Measurements from ENCODE around the gene MIX23. TPM values are rescaled to one million over a fixed set of nuclear protein-coding genes. Genes with fewer than 3 reads are reported as not detected.

The MIX23 gene
- total RNA-seq, 1 experiment from 2014 or later: 80.6 TPM

DNA sequence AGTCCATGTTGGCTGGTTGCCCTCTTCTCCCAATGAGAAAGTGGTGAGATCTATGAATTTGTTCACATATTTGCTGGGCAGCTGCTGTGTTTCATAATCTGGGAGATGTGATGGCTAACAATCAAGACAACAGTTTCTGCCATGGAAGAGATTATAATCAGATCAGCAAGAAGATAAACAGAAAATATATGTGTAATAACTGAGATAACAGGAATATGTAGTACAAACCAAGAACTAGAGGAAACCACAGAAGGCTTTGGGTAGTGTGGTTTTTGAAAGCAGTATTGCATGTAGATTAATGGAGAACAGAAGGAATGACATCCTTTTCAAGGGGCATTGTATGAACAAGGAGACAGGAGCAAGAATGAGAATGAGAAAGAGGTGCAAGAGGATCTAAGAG lies 70.2 kb downstream of the MIX23 start:
- Histone ChIP-seq H3K18ac (ENCODE audit: insufficient read length, low read depth, low read length) (no peak overlapping the region), H2AK5ac (ENCODE audit: insufficient read length, low read length) (no peak overlapping the region), H2BK120ac (ENCODE audit: low read depth, low read length, poor library complexity, severe bottlenecking) (no peak overlapping the region), H4K91ac (ENCODE audit: insufficient read length, low read depth, low read length) (no peak overlapping the region), H3K23me2 (ENCODE audit: insufficient read length, low read depth, low read length, poor library complexity, severe bottlenecking) (no peaks in the 10 kb centered on the region), H3K27me3 (ENCODE audit: insufficient read depth, low read length) (no peaks in the 10 kb centered on the region), H3K23ac (ENCODE audit: insufficient read length, low read depth, low read length) (no peak overlapping the region), H3K4me2 (ENCODE audit: insufficient read depth, insufficient read length, low read length) (no peak overlapping the region), H3T11ph (ENCODE audit: low read length) (no peak overlapping the region), H2AFZ (ENCODE audit: low read length) (no peak overlapping the region), H3K79me1 (ENCODE audit: insufficient read depth, low read depth, low read length, poor library complexity, severe bottlenecking) (no peaks in the 10 kb centered on the region), H2BK20ac (ENCODE audit: low read depth, low read length, poor library complexity, severe bottlenecking) (no peak overlapping the region), H2BK12ac (ENCODE audit: insufficient read length, low read depth, low read length) (no peak overlapping the region), H4K20me1 (ENCODE audit: control insufficient read depth, insufficient read depth, insufficient read length) (no peaks in the 10 kb centered on the region), H4K5ac (ENCODE audit: insufficient read length, low read depth, low read length) (no peak overlapping the region), H2BK15ac (ENCODE audit: low read depth, low read length) (no peak overlapping the region), H3K9ac (ENCODE audit: extremely low read depth, insufficient read length, low read length) (no peak overlapping the region), H3K56ac (ENCODE audit: insufficient read length, low read depth, low read length) (no peak overlapping the region), H3K27ac (ENCODE audit: insufficient read length, low read depth, low read length) (no peak overlapping the region), H3K4me1 (ENCODE audit: insufficient read depth, low read length) (no peaks in the 10 kb centered on the region), H2BK5ac (ENCODE audit: insufficient read length, low read length) (no peak overlapping the region), H3K14ac (ENCODE audit: insufficient read depth, low read length) (no peak overlapping the region), H3K4ac (ENCODE audit: low read depth, low read length) (no peak overlapping the region), H4K8ac (replicated peaks; ENCODE audit: insufficient read length, low read depth, low read length) (no peak overlapping the region), H3K9me3 (ENCODE audit: control insufficient read depth, low read depth, low read length) (no peaks in the 10 kb centered on the region), H3K79me2 (ENCODE audit: insufficient read depth, low read length) (no peaks in the 10 kb centered on the region)
- no peak overlapping the region for H3K4me3 Mint-ChIP-seq
- no peak overlapping the region for H3K27ac Mint-ChIP-seq
- peaks cover 7% of the 10 kb centered on the region for H3K27me3 Mint-ChIP-seq (ENCODE audit: low read depth)
- H3K4me1 Mint-ChIP-seq: peaks cover 10 to 13% of the 10 kb centered on the region in 2 experiments
- H3K36me3 Mint-ChIP-seq (ENCODE audit: insufficient read depth in 1 of 3, low read depth in 3 of 3): no peaks in the 10 kb centered on the region; a peak in 1 of 7 replicates
- TF ChIP-seq, protein P1, sequence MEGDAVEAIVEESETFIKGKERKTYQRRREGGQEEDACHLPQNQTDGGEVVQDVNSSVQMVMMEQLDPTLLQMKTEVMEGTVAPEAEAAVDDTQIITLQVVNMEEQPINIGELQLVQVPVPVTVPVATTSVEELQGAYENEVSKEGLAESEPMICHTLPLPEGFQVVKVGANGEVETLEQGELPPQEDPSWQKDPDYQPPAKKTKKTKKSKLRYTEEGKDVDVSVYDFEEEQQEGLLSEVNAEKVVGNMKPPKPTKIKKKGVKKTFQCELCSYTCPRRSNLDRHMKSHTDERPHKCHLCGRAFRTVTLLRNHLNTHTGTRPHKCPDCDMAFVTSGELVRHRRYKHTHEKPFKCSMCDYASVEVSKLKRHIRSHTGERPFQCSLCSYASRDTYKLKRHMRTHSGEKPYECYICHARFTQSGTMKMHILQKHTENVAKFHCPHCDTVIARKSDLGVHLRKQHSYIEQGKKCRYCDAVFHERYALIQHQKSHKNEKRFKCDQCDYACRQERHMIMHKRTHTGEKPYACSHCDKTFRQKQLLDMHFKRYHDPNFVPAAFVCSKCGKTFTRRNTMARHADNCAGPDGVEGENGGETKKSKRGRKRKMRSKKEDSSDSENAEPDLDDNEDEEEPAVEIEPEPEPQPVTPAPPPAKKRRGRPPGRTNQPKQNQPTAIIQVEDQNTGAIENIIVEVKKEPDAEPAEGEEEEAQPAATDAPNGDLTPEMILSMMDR (conservative IDR thresholded peaks at IDR 0.05): no peak
- no peaks in the 10 kb centered on the region for H3K9me3 Mint-ChIP-seq
- DNase-seq: no peak
